Measurements from ENCODE around the gene RRAGD.

GRCh38 chr6:89449193-89449592, 37.1 kb upstream of the RRAGD start:
- TF ChIP-seq ZNF623 (tag by site-specific recombination; IDR thresholded peaks at IDR 0.05) (no peak), ZNF184 (tag by site-specific recombination; IDR thresholded peaks at IDR 0.05) (no peak), ZNF175 (tag by site-specific recombination; IDR thresholded peaks at IDR 0.05) (no peak)
